BJ (cell line): ENCODE results near the gene NCLN. TPM values are rescaled to one million over a fixed set of nuclear protein-coding genes. Genes with fewer than 3 reads are reported as not detected.
A peak's percentile ranks its signal among the peaks of the same experiment; 100 is the strongest.

Source experiments
- CTCF ChIA-PET: fragments of 350-600 bp; formaldehyde crosslinking; extraction: SDS; loops from one replicate; lab custom pipeline; 2021; ENCODE audit warnings: antibody characterized with exemption, inconsistent platforms; lab: Yijun Ruan, JAX
- POLR2A ChIA-PET: fragments of 300-600 bp; sonication (Branson Sonifier 250); formaldehyde crosslinking; extraction: SDS; loops from one replicate; lab custom pipeline; 2021; ENCODE audit warnings: antibody characterized with exemption; lab: Charles Lee
- DNase-seq: peaks from one replicate; pipeline ENCODE4 v3.0.0-alpha.2; 2011; ENCODE audit warnings: low read depth
- H3K27me3 ChIP-seq: 2 replicates; pipeline ENCODE4 v1.6.0; 2011; ENCODE audit warnings: low read length; ENCODE audit not compliant: control insufficient read depth, insufficient read depth
- H3K36me3 ChIP-seq: 2 replicates; pipeline ENCODE4 v1.5.1; 2011; ENCODE audit warnings: low read length; ENCODE audit not compliant: control insufficient read depth, insufficient read depth
- H3K4me3 ChIP-seq: 2 replicates; pipeline ENCODE4 v1.5.1; 2011; ENCODE audit warnings: low read depth, mild to moderate bottlenecking, control low read depth, low read length
- polyA plus RNA-seq: library from polyadenylated mRNA; depleted of rRNA; stranded (reverse); fragments of >200 nt; gene quantifications from 2 replicates; pipeline ENCODE4 v1.2.3, GENCODE V29; 2011
- TF ChIP-seq, protein P1 (sequence below): IDR thresholded peaks from 2 replicates; pipeline ENCODE4 v1.5.1; 2011; ENCODE audit warnings: low read depth, mild to moderate bottlenecking, control low read depth, inconsistent platforms, low read length, moderate library complexity; ENCODE audit not compliant: insufficient read depth

Gene NCLN
- polyA plus RNA-seq, 1 experiment = 75.8 TPM

DNA sequence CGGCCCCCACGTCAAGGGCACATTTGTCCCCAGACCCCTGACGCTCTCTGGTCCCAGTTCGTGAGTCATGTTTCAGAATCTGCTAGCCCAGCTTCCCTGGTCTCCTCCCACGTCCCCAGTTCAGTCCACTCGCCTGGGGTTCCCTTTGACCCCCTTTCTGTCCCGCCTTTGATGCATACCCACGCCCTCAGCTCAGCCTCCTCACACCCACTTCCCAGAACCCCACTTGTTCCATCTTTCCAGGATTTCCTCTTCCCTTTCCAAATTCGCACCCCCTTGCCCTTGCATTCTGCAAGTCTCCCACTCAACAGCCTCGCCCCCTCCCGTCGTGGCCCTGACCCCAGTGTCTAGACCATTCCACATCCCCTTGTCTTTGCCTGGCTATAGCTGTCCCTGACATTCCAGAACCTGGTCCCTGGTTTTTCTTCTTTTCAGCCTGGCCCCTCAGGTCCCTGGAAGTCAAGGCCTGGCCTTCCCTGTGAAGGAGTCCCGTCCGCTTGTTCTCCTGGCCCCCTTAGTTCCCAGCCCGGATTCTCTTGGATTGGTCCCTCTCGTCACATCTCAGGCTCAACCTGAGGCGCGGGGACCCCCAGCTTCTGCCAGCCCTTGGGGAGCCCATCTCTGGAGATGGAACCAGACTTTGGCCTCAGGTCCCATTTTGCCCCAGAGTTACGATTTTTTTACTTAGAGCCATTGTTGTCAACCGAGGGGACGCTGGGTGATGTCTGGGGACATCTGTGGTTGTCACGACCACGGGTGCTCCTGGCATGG, 1.3 kb downstream of the NCLN start:
- no peak for DNase-seq
- TF ChIP-seq, protein P1, sequence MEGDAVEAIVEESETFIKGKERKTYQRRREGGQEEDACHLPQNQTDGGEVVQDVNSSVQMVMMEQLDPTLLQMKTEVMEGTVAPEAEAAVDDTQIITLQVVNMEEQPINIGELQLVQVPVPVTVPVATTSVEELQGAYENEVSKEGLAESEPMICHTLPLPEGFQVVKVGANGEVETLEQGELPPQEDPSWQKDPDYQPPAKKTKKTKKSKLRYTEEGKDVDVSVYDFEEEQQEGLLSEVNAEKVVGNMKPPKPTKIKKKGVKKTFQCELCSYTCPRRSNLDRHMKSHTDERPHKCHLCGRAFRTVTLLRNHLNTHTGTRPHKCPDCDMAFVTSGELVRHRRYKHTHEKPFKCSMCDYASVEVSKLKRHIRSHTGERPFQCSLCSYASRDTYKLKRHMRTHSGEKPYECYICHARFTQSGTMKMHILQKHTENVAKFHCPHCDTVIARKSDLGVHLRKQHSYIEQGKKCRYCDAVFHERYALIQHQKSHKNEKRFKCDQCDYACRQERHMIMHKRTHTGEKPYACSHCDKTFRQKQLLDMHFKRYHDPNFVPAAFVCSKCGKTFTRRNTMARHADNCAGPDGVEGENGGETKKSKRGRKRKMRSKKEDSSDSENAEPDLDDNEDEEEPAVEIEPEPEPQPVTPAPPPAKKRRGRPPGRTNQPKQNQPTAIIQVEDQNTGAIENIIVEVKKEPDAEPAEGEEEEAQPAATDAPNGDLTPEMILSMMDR = no peak
- H3K27me3 ChIP-seq = no peaks in the 10 kb centered on the region
- H3K36me3 ChIP-seq = peaks cover 3% of the 10 kb centered on the region; the same call in 1 of the 2 replicates
- peak overlapping the region; percentile 72 for H3K4me3 ChIP-seq
- ChIA-PET POLR2A (no interaction called here), CTCF (interaction anchor here (0.9 to 1.4 kb wide), 3 partner anchors 23 to 58 kb away, joined by 3 to 4 read pairs (median 3); no protein-coding TSS in a partner anchor)

GRCh38 chr19:3187662-3188511, 2.2 kb downstream of the NCLN start:
- POLR2A ChIA-PET = no interaction called here
- H3K36me3 ChIP-seq = peaks cover 3% of the 10 kb centered on the region; the same call in 1 of the 2 replicates

GRCh38 chr19:3188627-3189596, 3.2 kb downstream of the NCLN start:
- POLR2A ChIA-PET = no interaction called here
- Histone ChIP-seq H3K27me3 (no peaks in the 10 kb centered on the region), H3K4me3 (no peak overlapping the region), H3K36me3 (peaks cover 8% of the 10 kb centered on the region)
- TF ChIP-seq, protein P1 = no peak
- CTCF ChIA-PET = interaction anchor here (0.7 kb wide), 1 partner anchor 85 kb away, joined by 3 read pairs; no protein-coding TSS in a partner anchor
- no peak for DNase-seq

More at GRCh38 chr19:3187662-3188511, 2.2 kb downstream of the NCLN start:
- DNase-seq = no peak
- Histone ChIP-seq H3K4me3 (no peak overlapping the region), H3K27me3 (no peaks in the 10 kb centered on the region)
- CTCF ChIA-PET = interaction anchor here (0.9 kb wide), 1 partner anchor 22 kb away, joined by 3 read pairs; no protein-coding TSS in a partner anchor
- TF ChIP-seq, protein P1 = no peak

- Histone ChIP-seq H3K4me3 (no peak overlapping the region), H3K36me3 (peaks cover 10% of the 10 kb centered on the region), H3K27me3 (no peaks in the 10 kb centered on the region)
- no peak for DNase-seq
- TF ChIP-seq, protein P1 = no peak
- ChIA-PET POLR2A (no interaction called here), CTCF (interaction anchor here (0.7 to 1.4 kb wide), 3 partner anchors 21 to 239 kb away, joined by 3 to 4 read pairs (median 4); no protein-coding TSS in a partner anchor)
Observed at GRCh38 chr19:3189702-3190469, 4.2 kb downstream of the NCLN start.
